K562 (cell line): ENCODE measurements around the gene PPDPF. TPM values are rescaled to one million over a fixed set of nuclear protein-coding genes. Genes with fewer than 3 reads are reported as not detected.

ENCODE experiments used
- ATF3 ChIP-seq, 2 experiments: fragments of 450-650 bp in 1 of 2; sonication (generic) in 1 of 2; formaldehyde crosslinking in 1 of 2; IDR thresholded peaks in 1 of 2; conservative IDR thresholded peaks in 1 of 2; 2 replicates each; pipeline versions ENCODE4 v1.6.1 to v1.8.1; 2016 to 2023; ENCODE audit warnings: mild to moderate bottlenecking in 2 of 2, moderate library complexity in 2 of 2, inconsistent platforms in 1 of 2, missing genetic modification reagents in 1 of 2
- CBX5 ChIP-seq: IDR thresholded peaks from 2 replicates; pipeline ENCODE4 v1.6.1; 2014; ENCODE audit warnings: low read depth, borderline replicate concordance
- CCNT2 ChIP-seq: IDR thresholded peaks from 2 replicates; pipeline ENCODE4 v1.6.1; 2011; ENCODE audit warnings: borderline replicate concordance, low read depth, mild to moderate bottlenecking, moderate library complexity, mixed read lengths, low read length; ENCODE audit not compliant: insufficient read length; ENCODE audit errors: extremely low read depth
- CTBP1 ChIP-seq: fragments of 450-650 bp; IDR thresholded peaks from 2 replicates; pipeline ENCODE4 v1.6.1; 2016; ENCODE audit warnings: borderline replicate concordance
- NCOR1 ChIP-seq: fragments of 450-650 bp; IDR thresholded peaks from 2 replicates; pipeline ENCODE4 v1.6.1; 2016; ENCODE audit warnings: mild to moderate bottlenecking, moderate library complexity
- NEUROD1 ChIP-seq: fragments of 150-350 bp; IDR thresholded peaks from 2 replicates; pipeline ENCODE4 v1.6.1; 2014; ENCODE audit warnings: borderline replicate concordance, low read length, low read depth; ENCODE audit not compliant: partially characterized antibody
- RB1 ChIP-seq: fragments of 450-650 bp; IDR thresholded peaks from 2 replicates; pipeline ENCODE4 v1.6.1; 2017; ENCODE audit warnings: low read depth, mild to moderate bottlenecking
- RBM34 ChIP-seq: fragments of 200-400 bp; formaldehyde crosslinking; IDR thresholded peaks from 2 replicates; pipeline ENCODE4 v1.6.1; 2018; ENCODE audit warnings: low read length, borderline replicate concordance; ENCODE audit not compliant: insufficient read depth
- SMAD1 ChIP-seq: fragments of 150-350 bp; IDR thresholded peaks from 2 replicates; pipeline ENCODE4 v1.6.1; 2014; ENCODE audit warnings: low read length, low read depth; ENCODE audit not compliant: partially characterized antibody
- THAP12 ChIP-seq: fragments of 250-450 bp; sonication (Bioruptor Pico); IDR thresholded peaks from 2 replicates; pipeline ENCODE4 v1.9.0; 2021; ENCODE audit warnings: mild to moderate bottlenecking, inconsistent platforms
- THRA ChIP-seq: fragments of 450-650 bp; IDR thresholded peaks from 2 replicates; pipeline ENCODE4 v1.6.1; 2017; ENCODE audit warnings: mild to moderate bottlenecking, moderate library complexity
- ZNF12 ChIP-seq: sonication (generic); formaldehyde crosslinking; IDR thresholded peaks from 2 replicates; pipeline ENCODE4 v1.4.0; 2020; ENCODE audit warnings: mild to moderate bottlenecking, missing genetic modification reagents
- ZNF3 ChIP-seq: fragments of 250-450 bp; sonication (Bioruptor Pico); IDR thresholded peaks from 2 replicates; pipeline ENCODE4 v1.5.0; 2021; ENCODE audit warnings: mild to moderate bottlenecking, moderate library complexity
- ZNF318 ChIP-seq, 2 experiments: fragments of 450-650 bp; IDR thresholded peaks; 2 replicates each; pipeline ENCODE4 v1.6.1; 2016; ENCODE audit warnings: mild to moderate bottlenecking in 2 of 2, borderline replicate concordance in 1 of 2, low read depth in 1 of 2, moderate library complexity in 1 of 2
- ZNF778 ChIP-seq: fragments of 450-650 bp; formaldehyde crosslinking; IDR thresholded peaks from 2 replicates; pipeline ENCODE4 v1.4.0; 2020; ENCODE audit warnings: mild to moderate bottlenecking, moderate library complexity
- polyA plus RNA-seq, 8 experiments: library from polyadenylated mRNA; depleted of rRNA in 4 of 8; stranded (reverse) in 5 of 8; unstranded in 3 of 8; fragments of >200 nt; fragmentation: Nextera tagmentation in 2 of 8; fragmentation: Illumina TruSeq in 1 of 8; extraction: Ambion mirVana in 2 of 8; extraction: Trizol in 1 of 8; gene quantifications; 2 replicates each; pipeline versions ENCODE4 v1.2.1 to v1.2.3, GENCODE V29; 2011 to 2014; ENCODE audit warnings: inconsistent platforms in 1 of 8, missing spikeins in 1 of 8
- total RNA-seq, 7 experiments: library from RNA; depleted of rRNA in 6 of 7; stranded (reverse); fragments of >200 nt in 6 of 7; fragmentation: Illumina TruSeq in 2 of 7; extraction: Trizol in 2 of 7; gene quantifications; 2 replicates each; pipeline versions ENCODE4 v1.2.1 to v1.2.3, GENCODE V29; 2011 to 2021; ENCODE audit warnings: low replicate concordance in 1 of 7

Gene PPDPF
- total and polyA plus RNA-seq, 9 of the 15 experiments (the other 6 are each of a cell fraction or from before 2014, with no cell fraction given): 0.77 to 233 (median 10.5) TPM

GRCh38 chr20:63520504-63520933 lies at the start of gene PPDPF (continued):
- TF ChIP-seq THAP12: peak; percentile 36; the same call in 1 of the 2 replicates
- no peak for TF ChIP-seq ATF3 (IDR thresholded peaks at IDR 0.05)
- TF ChIP-seq ATF3 (CRISPR knock-in tag; conservative IDR thresholded peaks at IDR 0.05): no peak
- no peak for TF ChIP-seq ZNF12
- no peak for TF ChIP-seq NEUROD1
- TF ChIP-seq CBX5: no peak
- no peak for TF ChIP-seq ZNF3 (CRISPR knock-in tag)
- no peak for TF ChIP-seq ZNF318 (IDR thresholded peaks at IDR 0.05; ENCODE audit: borderline replicate concordance in 1 of 2, low read depth in 1 of 2)
- TF ChIP-seq SMAD1: no peak
- no peak for TF ChIP-seq NCOR1
- TF ChIP-seq CTBP1: peak; percentile 44
- TF ChIP-seq RB1: peak; percentile 25; the same call in 1 of the 2 replicates
- no peak for TF ChIP-seq THRA
- TF ChIP-seq ZNF778: no peak
- peak; percentile 39 for TF ChIP-seq CCNT2
- no peak for TF ChIP-seq RBM34
